ENCODE measurements around the gene APOA1.

The APOA1 gene

DNA sequence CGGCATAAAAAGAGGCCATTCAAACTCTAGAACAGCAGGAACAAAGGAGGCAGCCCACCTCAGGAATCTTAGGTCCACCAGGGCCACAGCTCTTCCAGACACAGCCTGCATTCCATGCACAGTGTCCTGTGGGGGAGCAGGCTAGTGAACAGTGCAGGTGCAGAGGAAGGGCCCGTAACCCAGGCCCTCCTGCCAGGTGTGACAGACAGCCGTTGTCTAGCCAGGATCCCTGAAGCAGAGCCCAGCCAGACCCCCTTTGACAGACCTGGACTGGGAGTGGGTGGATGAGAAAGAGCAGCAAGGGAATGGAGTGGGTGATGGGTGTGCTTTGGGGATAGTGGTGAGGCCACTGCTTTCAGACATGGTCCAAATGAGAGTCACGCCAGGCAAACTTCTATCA lies 48.4 kb downstream of the APOA1 start:
- no peak for DNase-seq (ENCODE audit: low read depth in 2 of 2)

- DNase-seq (ENCODE audit: low read depth in 2 of 2) = no peak
These were observed 48.9 kb downstream of the APOA1 start for GRCh38 chr11:116788534-116788933.

DNA sequence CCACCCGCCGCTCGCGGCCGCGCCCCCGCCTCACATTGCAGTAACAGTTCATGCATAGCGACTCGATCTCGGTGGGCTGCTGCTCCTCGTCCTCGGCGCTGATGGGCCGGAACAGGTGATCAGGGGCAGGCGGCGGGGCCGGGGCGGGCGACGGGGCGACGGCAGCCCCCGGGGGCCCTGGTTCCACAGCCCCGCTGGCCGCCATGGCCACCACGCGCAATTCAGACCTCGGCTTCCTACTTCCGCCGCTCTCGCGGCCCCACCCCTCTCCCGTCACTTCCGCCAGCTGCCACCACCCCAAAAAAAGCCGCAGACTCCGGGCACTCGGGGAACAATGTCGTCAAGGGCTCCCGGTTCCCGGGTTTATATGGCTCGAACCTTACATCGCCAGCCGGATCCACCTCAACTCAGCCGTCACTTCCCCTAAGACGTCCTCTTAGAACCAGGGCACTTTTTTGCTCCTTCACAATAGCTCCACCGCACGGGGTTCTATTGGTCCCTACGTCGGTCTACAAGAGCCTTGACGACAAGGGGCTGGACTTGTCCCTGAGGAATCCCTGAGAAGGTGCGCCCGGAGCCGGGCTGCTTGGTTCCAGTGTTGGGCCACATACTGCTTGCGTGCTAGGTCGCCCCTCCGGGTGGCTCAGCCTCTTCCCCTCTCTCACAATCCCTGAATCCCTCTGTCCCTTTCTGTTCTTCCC lies 49.5 kb downstream of the APOA1 start, which contains the start of gene ZPR1:
ZPR1 (minus strand) TSS at position 238 of the 701 bp plus-strand sequence; CDS start at position 205, 33 bp downstream.
- peak; percentile 75 to 78 for DNase-seq (ENCODE audit: low read depth in 2 of 2)

GRCh38 chr11:116787436-116787785 lies 50.0 kb downstream of the APOA1 start:
- no peak for DNase-seq (ENCODE audit: low read depth in 2 of 2)

- no peak for DNase-seq (ENCODE audit: low read depth in 2 of 2)
These were observed 50.5 kb downstream of the APOA1 start for GRCh38 chr11:116786966-116787365.

DNA sequence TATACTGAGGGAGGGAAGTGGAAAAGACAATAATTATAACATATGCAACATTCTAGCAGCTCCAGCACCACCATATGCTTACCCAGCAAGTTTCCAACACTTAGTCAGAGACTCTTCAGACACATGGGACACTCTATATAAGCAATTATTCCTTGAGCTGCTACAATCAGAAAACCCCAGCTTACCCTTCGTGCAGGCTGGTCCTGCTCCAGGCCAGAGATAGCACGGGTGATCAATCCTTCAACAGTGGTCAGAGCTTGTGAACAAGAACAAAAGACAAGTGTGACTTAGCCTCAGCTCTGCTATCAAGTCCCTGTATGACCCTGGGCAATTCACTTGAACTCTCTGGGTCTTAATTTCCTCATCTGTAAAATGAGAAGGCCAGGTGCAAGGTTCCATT lies 51.1 kb downstream of the APOA1 start:
- no peak for DNase-seq (ENCODE audit: low read depth in 2 of 2)
